ENCODE data around the gene ZP2.

Gene ZP2

GRCh38 chr16:21228361-21228872 is 17.0 kb upstream of the ZP2 start:
- no peak for DNase-seq (ENCODE audit: extremely low spot score)
- no peak for TF ChIP-seq CTCF (IDR thresholded peaks at IDR 0.05; ENCODE audit: control extremely low read depth, extremely low read depth, low read depth, missing control alignments)
- ChIA-PET POLR2A (no interaction called here), CTCF (no interaction called here)

- no peak for TF ChIP-seq CTCF (IDR thresholded peaks at IDR 0.05; ENCODE audit: control extremely low read depth, extremely low read depth, low read depth, missing control alignments)
- no peak for DNase-seq (ENCODE audit: extremely low spot score)
- ChIA-PET POLR2A (no interaction called here), CTCF (no interaction called here)
Observed at GRCh38 chr16:21227866-21228265, 16.5 kb upstream of the ZP2 start.

GRCh38 chr16:21226749-21227148 is 15.4 kb upstream of the ZP2 start:
- ChIA-PET CTCF (interaction anchor here (1.3 kb wide), 1 partner anchor 18 kb away, joined by 3 read pairs; no protein-coding TSS in a partner anchor), POLR2A (no interaction called here)
- no peak for TF ChIP-seq CTCF (IDR thresholded peaks at IDR 0.05; ENCODE audit: control extremely low read depth, extremely low read depth, low read depth, missing control alignments)
- no peak for DNase-seq (ENCODE audit: extremely low spot score)

- DNase-seq (ENCODE audit: extremely low spot score), result no peak
- ChIA-PET CTCF (no interaction called here), POLR2A (no interaction called here)
- TF ChIP-seq CTCF (IDR thresholded peaks at IDR 0.05; ENCODE audit: control extremely low read depth, extremely low read depth, low read depth, missing control alignments), result no peak
Observed at GRCh38 chr16:21224800-21225199, 13.4 kb upstream of the ZP2 start.

- TF ChIP-seq CTCF (IDR thresholded peaks at IDR 0.05; ENCODE audit: control extremely low read depth, extremely low read depth, low read depth, missing control alignments), result no peak
- POLR2A ChIA-PET, result no interaction called here
- no peak for DNase-seq (ENCODE audit: extremely low spot score)
- CTCF ChIA-PET, result no interaction called here
Observed at GRCh38 chr16:21223787-21224186, 12.4 kb upstream of the ZP2 start.

- DNase-seq (ENCODE audit: extremely low spot score), result no peak
- CTCF ChIA-PET, result no interaction called here
- POLR2A ChIA-PET, result no interaction called here
- no peak for TF ChIP-seq CTCF (IDR thresholded peaks at IDR 0.05; ENCODE audit: control extremely low read depth, extremely low read depth, low read depth, missing control alignments)
Observed at GRCh38 chr16:21222495-21223337, 11.3 kb upstream of the ZP2 start.

Data from GM10248 (cell line).